ENCODE data around the gene PTER. TPM values are rescaled to one million over a fixed set of nuclear protein-coding genes. Genes with fewer than 3 reads are reported as not detected.

PTER gene
- total RNA-seq, 1 experiment from 2014 or later = 25.8 TPM

DNA sequence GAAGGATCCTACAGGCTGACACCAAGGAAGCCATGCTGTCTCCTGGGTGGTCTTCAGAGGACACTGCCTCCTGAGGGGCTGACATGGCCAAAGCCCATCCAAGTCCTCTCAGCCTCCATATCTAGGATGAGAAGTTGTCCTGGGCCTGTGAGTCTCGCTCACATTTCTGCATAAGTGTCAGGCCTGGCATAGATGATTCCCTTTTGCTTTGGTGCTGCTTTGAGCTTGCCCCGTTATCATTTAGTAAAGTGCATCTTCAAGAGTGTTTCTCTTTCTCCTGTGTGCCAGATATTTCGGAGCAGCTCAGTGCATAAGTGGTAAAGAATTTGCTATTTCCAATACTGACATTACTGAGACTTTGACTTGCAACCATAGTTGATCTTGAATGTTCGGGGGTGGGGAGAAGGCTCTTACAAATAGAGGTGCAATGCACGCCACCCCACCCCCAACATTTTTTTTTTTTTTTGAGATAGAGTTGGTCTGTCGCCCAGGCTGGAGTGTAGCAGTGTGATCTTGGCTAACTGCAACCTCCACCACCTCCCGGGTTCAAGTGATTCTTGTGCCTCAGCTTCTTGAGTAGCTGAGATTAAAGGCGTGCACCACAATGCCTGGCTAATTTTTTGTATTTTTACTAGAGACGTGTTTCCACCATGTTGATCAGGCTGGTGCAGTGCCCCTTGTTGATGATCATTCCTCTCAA is 9.1 kb downstream of the PTER start:
- no peak overlapping the region for H3K9ac ChIP-seq (ENCODE audit: low read length)
- intact Hi-C loops (cut with micrococcal nuclease) = no loop called here
- ChIA-PET CTCF (no interaction called here), RAD21 (ENCODE audit: low non-redundant PET in 1 of 2, low total read pairs in 2 of 2, uncharacterized antibody in 2 of 2, unreplicated experiment in 2 of 2) (no interaction called here), POLR2A (no interaction called here)
- H3K9me3 ChIP-seq (ENCODE audit: control insufficient read depth in 1 of 2, insufficient read depth in 1 of 2, low read depth in 1 of 2, low read length in 2 of 2) = no peaks in the 10 kb centered on the region
- H3K27me3 ChIP-seq (ENCODE audit: insufficient read depth, low read length) = no peaks in the 10 kb centered on the region
- ATAC-seq (no peak), DNase-seq (ENCODE audit: low read depth, low spot score) (no peak)
- no peak overlapping the region for H3K27ac ChIP-seq (ENCODE audit: low read depth, low read length)
- peaks cover 0 to 4% of the 10 kb centered on the region in 2 experiments; a peak in 2 of 4 replicates for H3K36me3 ChIP-seq (ENCODE audit: control insufficient read depth in 1 of 2, insufficient read depth in 2 of 2, low read length in 2 of 2)
- no peak for TF ChIP-seq SIN3A (IDR thresholded peaks at IDR 0.05; ENCODE audit: low read depth)
- TF ChIP-seq FOSL1 (IDR thresholded peaks at IDR 0.05; ENCODE audit: low read depth) = no peak
- no peak for TF ChIP-seq EZH2phosphoT487 (IDR thresholded peaks at IDR 0.05; ENCODE audit: borderline replicate concordance)
- TF ChIP-seq YY1 (IDR thresholded peaks at IDR 0.05; ENCODE audit: extremely low read depth, insufficient replicate concordance, low read depth, low read length) = no peak
- TF ChIP-seq JUND (IDR thresholded peaks at IDR 0.05) = no peak
- TF ChIP-seq, protein P1, sequence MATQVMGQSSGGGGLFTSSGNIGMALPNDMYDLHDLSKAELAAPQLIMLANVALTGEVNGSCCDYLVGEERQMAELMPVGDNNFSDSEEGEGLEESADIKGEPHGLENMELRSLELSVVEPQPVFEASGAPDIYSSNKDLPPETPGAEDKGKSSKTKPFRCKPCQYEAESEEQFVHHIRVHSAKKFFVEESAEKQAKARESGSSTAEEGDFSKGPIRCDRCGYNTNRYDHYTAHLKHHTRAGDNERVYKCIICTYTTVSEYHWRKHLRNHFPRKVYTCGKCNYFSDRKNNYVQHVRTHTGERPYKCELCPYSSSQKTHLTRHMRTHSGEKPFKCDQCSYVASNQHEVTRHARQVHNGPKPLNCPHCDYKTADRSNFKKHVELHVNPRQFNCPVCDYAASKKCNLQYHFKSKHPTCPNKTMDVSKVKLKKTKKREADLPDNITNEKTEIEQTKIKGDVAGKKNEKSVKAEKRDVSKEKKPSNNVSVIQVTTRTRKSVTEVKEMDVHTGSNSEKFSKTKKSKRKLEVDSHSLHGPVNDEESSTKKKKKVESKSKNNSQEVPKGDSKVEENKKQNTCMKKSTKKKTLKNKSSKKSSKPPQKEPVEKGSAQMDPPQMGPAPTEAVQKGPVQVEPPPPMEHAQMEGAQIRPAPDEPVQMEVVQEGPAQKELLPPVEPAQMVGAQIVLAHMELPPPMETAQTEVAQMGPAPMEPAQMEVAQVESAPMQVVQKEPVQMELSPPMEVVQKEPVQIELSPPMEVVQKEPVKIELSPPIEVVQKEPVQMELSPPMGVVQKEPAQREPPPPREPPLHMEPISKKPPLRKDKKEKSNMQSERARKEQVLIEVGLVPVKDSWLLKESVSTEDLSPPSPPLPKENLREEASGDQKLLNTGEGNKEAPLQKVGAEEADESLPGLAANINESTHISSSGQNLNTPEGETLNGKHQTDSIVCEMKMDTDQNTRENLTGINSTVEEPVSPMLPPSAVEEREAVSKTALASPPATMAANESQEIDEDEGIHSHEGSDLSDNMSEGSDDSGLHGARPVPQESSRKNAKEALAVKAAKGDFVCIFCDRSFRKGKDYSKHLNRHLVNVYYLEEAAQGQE (IDR thresholded peaks at IDR 0.05; ENCODE audit: low read depth) = no peak
- no peak for TF ChIP-seq POLR2AphosphoS5 (IDR thresholded peaks at IDR 0.05; ENCODE audit: low read depth, low read length)
- no peak for TF ChIP-seq SRF (IDR thresholded peaks at IDR 0.05; ENCODE audit: low read depth)
- TF ChIP-seq ZNF274 (IDR thresholded peaks at IDR 0.05; ENCODE audit: low read depth, low read length) = no peak
- TF ChIP-seq RAD21 (IDR thresholded peaks at IDR 0.05; ENCODE audit: low read depth) = no peak
- TF ChIP-seq, protein P2, sequence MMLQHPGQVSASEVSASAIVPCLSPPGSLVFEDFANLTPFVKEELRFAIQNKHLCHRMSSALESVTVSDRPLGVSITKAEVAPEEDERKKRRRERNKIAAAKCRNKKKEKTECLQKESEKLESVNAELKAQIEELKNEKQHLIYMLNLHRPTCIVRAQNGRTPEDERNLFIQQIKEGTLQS (IDR thresholded peaks at IDR 0.05) = no peak
- no peaks in the 10 kb centered on the region for H4K20me1 ChIP-seq (ENCODE audit: insufficient read depth)
- H3K9me2 ChIP-seq (ENCODE audit: insufficient read depth) = no peaks in the 10 kb centered on the region
- H2AFZ ChIP-seq (ENCODE audit: low read depth, low read length, poor library complexity, severe bottlenecking) = no peak overlapping the region
- no peak overlapping the region for H3K4me3 ChIP-seq (replicated peaks in 1 of 2; ENCODE audit: low read depth in 1 of 2, low read length in 2 of 2)
- H3K4me1 ChIP-seq (ENCODE audit: control insufficient read depth in 1 of 2, insufficient read depth in 2 of 2, low read length in 2 of 2) = peaks cover 0 to 1% of the 10 kb centered on the region in 2 experiments; a peak in 1 of 4 replicates
- H3K79me2 ChIP-seq (ENCODE audit: insufficient read depth, low read length) = peaks cover 82% of the 10 kb centered on the region
- H3K4me2 ChIP-seq (ENCODE audit: low read length) = no peak overlapping the region
- no TSS peak for BruUV-seq (replicated peaks)

Data from HCT116 (cell line).